DND-41 (cell line): ENCODE results near the gene CDCA7.
"Not testable (repeated sequence)": the region's sequence is repeated elsewhere in the genome, so short reads cannot be mapped to it uniquely, and the experiment has no call there.

ENCODE experiments used
- ATAC-seq: fragments of 200-7000 bp; cut with Tn5 transposase; 3 replicates; pipeline ENCODE4 v1.9.1; 2021; ENCODE audit warnings: low read depth; ENCODE audit not compliant: insufficient read depth
- DNase-seq: peaks from one replicate; pipeline ENCODE4 v3.0.0-alpha.2; 2020
- H2AFZ ChIP-seq: 2 replicates; pipeline ENCODE4 v1.6.0; 2012; ENCODE audit warnings: low read depth, low read length
- H3K27ac ChIP-seq: 2 replicates; pipeline ENCODE4 v1.5.1; 2012; ENCODE audit warnings: low read length, inconsistent platforms
- H3K27me3 ChIP-seq: fragments of 200-600 bp; sonication (generic); 2 replicates; pipeline ENCODE4 v1.6.0; 2012; ENCODE audit warnings: low read length, mild to moderate bottlenecking, inconsistent platforms; ENCODE audit not compliant: insufficient read depth, poor library complexity
- H3K36me3 ChIP-seq: 2 replicates; pipeline ENCODE4 v1.5.1; 2012; ENCODE audit warnings: low read length, inconsistent platforms; ENCODE audit not compliant: insufficient read depth
- H3K4me1 ChIP-seq: 2 replicates; pipeline ENCODE4 v1.5.1; 2012; ENCODE audit warnings: mild to moderate bottlenecking, low read length; ENCODE audit not compliant: insufficient read depth
- H3K4me2 ChIP-seq: 2 replicates; pipeline ENCODE4 v1.6.0; 2012; ENCODE audit warnings: mild to moderate bottlenecking, moderate library complexity, low read length, inconsistent platforms; ENCODE audit not compliant: insufficient read depth
- H3K4me3 ChIP-seq, 2 experiments: fragments of 200-600 bp in 1 of 2; shearing (Covaris generic) in 1 of 2; 2 replicates each; pipeline ENCODE4 v1.5.1; 2012 to 2016; ENCODE audit warnings: inconsistent platforms in 2 of 2, low read length in 2 of 2, mild to moderate bottlenecking in 2 of 2, low read depth in 1 of 2, moderate library complexity in 1 of 2
- H3K79me2 ChIP-seq: 2 replicates; pipeline ENCODE4 v1.6.0; 2012; ENCODE audit warnings: low read length, inconsistent platforms; ENCODE audit not compliant: insufficient read depth
- H3K9ac ChIP-seq: 2 replicates; pipeline ENCODE4 v1.6.0; 2012; ENCODE audit warnings: low read depth, mild to moderate bottlenecking, inconsistent platforms, low read length, moderate library complexity
- H3K9me3 ChIP-seq: 2 replicates; pipeline ENCODE4 v1.5.1; 2012; ENCODE audit warnings: low read length, moderate library complexity, mild to moderate bottlenecking, inconsistent platforms; ENCODE audit not compliant: insufficient read depth, severe bottlenecking
- H4K20me1 ChIP-seq: 2 replicates; pipeline ENCODE4 v1.6.0; 2012; ENCODE audit warnings: low read length; ENCODE audit not compliant: insufficient read depth
- EZH2 ChIP-seq: IDR thresholded peaks from 3 replicates; pipeline ENCODE4 v1.6.1; 2012; ENCODE audit warnings: borderline replicate concordance, low read depth, mild to moderate bottlenecking, moderate library complexity, low read length, inconsistent platforms; ENCODE audit not compliant: severe bottlenecking
- TF ChIP-seq, protein P1 (sequence below): IDR thresholded peaks from 2 replicates; pipeline ENCODE4 v1.5.1; 2012; ENCODE audit warnings: borderline replicate concordance, low read length, moderate library complexity, mild to moderate bottlenecking; ENCODE audit not compliant: poor library complexity, severe bottlenecking; ENCODE audit errors: extremely low read depth

CDCA7 gene

DNA sequence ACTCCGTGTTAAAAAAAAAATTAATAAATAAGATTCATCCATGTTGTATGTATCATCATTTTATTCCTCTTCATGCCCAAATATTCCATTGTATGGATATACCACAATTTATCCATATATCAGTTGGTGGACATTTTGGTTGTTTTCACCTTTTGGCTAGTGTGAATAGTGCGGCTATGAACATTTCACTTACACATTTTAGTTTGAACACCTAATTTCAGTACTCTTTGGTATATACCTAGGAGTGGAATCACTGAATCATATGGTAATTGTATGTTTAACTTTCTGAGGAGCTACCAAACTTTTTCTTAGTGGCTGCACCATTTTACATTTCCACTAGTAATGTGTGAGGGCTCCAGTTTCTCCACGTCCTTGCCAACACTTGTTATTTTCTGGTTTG is 20.0 kb downstream of the CDCA7 start:
- Histone ChIP-seq H3K36me3 (peaks cover 71% of the 10 kb centered on the region), H3K4me3 (no peak overlapping the region), H3K4me2 (no peak overlapping the region), H3K4me1 (no peaks in the 10 kb centered on the region), H3K27ac (no peak overlapping the region), H4K20me1 (peaks cover 11% of the 10 kb centered on the region; the same call in 1 of the 2 replicates), H3K9me3 (no peaks in the 10 kb centered on the region), H3K79me2 (no peaks in the 10 kb centered on the region; the same call in 1 of the 2 replicates), H3K27me3 (no peaks in the 10 kb centered on the region), H3K9ac (no peak overlapping the region), H2AFZ (no peak overlapping the region)
- DNase-seq (no peak), ATAC-seq (no peak)
- TF ChIP-seq, protein P1, sequence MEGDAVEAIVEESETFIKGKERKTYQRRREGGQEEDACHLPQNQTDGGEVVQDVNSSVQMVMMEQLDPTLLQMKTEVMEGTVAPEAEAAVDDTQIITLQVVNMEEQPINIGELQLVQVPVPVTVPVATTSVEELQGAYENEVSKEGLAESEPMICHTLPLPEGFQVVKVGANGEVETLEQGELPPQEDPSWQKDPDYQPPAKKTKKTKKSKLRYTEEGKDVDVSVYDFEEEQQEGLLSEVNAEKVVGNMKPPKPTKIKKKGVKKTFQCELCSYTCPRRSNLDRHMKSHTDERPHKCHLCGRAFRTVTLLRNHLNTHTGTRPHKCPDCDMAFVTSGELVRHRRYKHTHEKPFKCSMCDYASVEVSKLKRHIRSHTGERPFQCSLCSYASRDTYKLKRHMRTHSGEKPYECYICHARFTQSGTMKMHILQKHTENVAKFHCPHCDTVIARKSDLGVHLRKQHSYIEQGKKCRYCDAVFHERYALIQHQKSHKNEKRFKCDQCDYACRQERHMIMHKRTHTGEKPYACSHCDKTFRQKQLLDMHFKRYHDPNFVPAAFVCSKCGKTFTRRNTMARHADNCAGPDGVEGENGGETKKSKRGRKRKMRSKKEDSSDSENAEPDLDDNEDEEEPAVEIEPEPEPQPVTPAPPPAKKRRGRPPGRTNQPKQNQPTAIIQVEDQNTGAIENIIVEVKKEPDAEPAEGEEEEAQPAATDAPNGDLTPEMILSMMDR: no peak
- no peak for TF ChIP-seq EZH2

DNA sequence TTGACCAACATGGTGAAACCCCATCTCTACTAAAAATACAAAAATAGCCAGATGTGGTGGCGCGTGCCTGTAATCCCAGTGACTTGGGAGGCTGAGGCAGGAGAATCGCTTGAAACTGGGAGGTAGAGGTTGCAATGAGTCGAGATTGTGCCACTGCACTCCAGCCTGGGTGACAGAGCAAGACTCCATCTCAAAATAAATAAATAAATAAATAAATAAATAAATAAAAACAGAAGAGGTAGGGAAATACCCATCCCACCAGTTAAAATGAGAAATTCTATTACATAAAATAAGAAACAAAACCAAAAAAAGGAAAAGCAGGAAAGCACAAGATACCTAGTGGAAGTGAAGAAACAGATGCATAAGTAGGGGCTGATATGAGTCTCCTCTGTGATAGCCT is 30.9 kb downstream of the CDCA7 start:
- H3K4me3 ChIP-seq, H3K36me3 ChIP-seq, H4K20me1 ChIP-seq, H3K4me2 ChIP-seq, DNase-seq, H2AFZ ChIP-seq, H3K79me2 ChIP-seq, H3K9me3 ChIP-seq, H3K27ac ChIP-seq, H3K9ac ChIP-seq, ATAC-seq, H3K27me3 ChIP-seq, H3K4me1 ChIP-seq: not testable (repeated sequence)

DNA sequence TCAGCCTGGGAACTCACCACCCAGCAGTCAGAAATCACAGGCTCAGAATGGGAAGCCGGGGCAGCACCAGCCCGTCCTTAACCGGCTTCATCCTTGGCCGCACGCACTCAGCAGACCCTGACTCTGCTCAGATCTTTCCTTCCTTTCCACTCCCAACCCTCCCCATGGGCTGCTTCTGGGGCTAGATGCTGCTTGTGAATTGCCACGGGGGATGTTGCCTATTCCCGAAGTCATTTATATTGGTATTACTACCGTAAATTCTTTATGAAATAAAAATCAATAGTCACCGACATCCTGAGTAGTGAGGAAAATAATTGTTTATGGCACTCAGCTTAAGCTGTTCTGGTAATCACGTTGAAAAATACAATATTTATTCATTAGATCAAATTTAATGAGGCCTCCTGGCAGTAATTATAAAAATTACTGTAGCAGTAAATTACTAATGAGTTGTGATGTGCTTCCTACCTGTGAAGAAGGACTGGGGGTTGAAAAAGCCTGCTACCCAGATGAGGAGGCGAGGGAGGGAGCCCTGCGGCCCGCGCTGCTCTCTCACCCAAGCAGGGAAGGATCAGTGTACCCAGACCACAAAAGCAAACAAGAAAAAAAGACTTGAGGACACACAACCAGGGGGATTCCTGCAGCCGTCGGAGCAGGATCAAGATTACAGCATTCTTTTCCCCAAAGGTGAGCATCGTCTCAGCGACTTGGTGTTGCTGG is 31.5 kb downstream of the CDCA7 start:
- H3K27ac ChIP-seq: no peak overlapping the region
- H2AFZ ChIP-seq: no peak overlapping the region
- no peak for ATAC-seq
- H3K27me3 ChIP-seq: no peaks in the 10 kb centered on the region
- H3K4me2 ChIP-seq: no peak overlapping the region
- no peaks in the 10 kb centered on the region for H3K4me1 ChIP-seq
- no peaks in the 10 kb centered on the region for H4K20me1 ChIP-seq
- H3K4me3 ChIP-seq: no peak overlapping the region
- H3K9me3 ChIP-seq: no peaks in the 10 kb centered on the region
- H3K36me3 ChIP-seq: peaks cover 5% of the 10 kb centered on the region; the same call in 1 of the 2 replicates
- no peak for DNase-seq
- H3K79me2 ChIP-seq: no peaks in the 10 kb centered on the region
- TF ChIP-seq EZH2: no peak
- TF ChIP-seq, protein P1: no peak
- H3K9ac ChIP-seq: no peak overlapping the region

DNA sequence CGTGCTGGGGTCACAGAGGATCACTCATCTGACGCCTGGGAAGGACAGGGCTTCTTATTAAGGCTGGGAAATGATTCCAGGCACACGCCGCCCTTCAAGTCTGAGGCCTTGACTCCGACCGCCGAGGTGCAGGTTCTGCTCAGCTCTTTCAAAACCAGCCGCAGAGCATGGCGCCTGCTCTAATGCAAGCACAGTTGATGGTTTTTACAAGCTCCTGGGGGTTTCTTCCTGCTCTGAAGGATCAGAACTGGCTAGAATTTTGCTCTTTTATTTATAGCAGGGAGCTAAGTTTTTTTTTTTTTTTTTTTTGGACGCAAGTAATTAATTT is 32.0 kb downstream of the CDCA7 start:
- no peaks in the 10 kb centered on the region for H3K9me3 ChIP-seq
- no peak overlapping the region for H3K27ac ChIP-seq
- no peak overlapping the region for H3K4me3 ChIP-seq
- no peak overlapping the region for H3K4me2 ChIP-seq
- no peak overlapping the region for H2AFZ ChIP-seq
- no peaks in the 10 kb centered on the region for H4K20me1 ChIP-seq
- no peak overlapping the region for H3K9ac ChIP-seq
- H3K4me1 ChIP-seq: no peaks in the 10 kb centered on the region
- no peaks in the 10 kb centered on the region for H3K27me3 ChIP-seq
- H3K79me2 ChIP-seq: no peaks in the 10 kb centered on the region
- ATAC-seq: no peak
- peaks cover 5% of the 10 kb centered on the region; the same call in 1 of the 2 replicates for H3K36me3 ChIP-seq
- no peak for DNase-seq
- TF ChIP-seq EZH2: no peak
- TF ChIP-seq, protein P1: no peak
